CD14-positive monocyte (primary cell): ENCODE results near the gene TUT7. TPM values are rescaled to one million over a fixed set of nuclear protein-coding genes. Genes with fewer than 3 reads are reported as not detected.

ENCODE experiments used
- DNase-seq, 3 donors: peaks; one replicate each; pipeline ENCODE4 v3.0.0-alpha.2; 2011 to 2022
- H2AFZ ChIP-seq: 2 replicates; pipeline ENCODE4 v1.6.0; 2012; ENCODE audit warnings: mild to moderate bottlenecking, low read depth, low read length, inconsistent platforms; ENCODE audit not compliant: insufficient read depth, poor library complexity, severe bottlenecking
- H3K27ac ChIP-seq, 2 donors: 1 replicate in 1 of 2; 2 replicates in 1 of 2; pipeline ENCODE4 v1.5.1; 2012 to 2013; ENCODE audit warnings: low read length in 2 of 2, control low read depth in 1 of 2, inconsistent platforms in 1 of 2, low read depth in 1 of 2, mild to moderate bottlenecking in 1 of 2
- H3K27me3 ChIP-seq, 2 donors: one replicate each; pipeline versions ENCODE4 v1.6.0 to v1.6.1; 2011 to 2013; ENCODE audit warnings: low read length in 2 of 2; ENCODE audit not compliant: control insufficient read depth in 2 of 2, insufficient read depth in 2 of 2
- H3K36me3 ChIP-seq, 2 donors: replicated peaks in 1 of 2; 1 replicate in 1 of 2; 2 replicates in 1 of 2; pipeline versions ENCODE4 v1.5.1 to v1.6.1; 2012 to 2013; ENCODE audit warnings: low read length in 2 of 2, control low read depth in 1 of 2, inconsistent platforms in 1 of 2, mild to moderate bottlenecking in 1 of 2; ENCODE audit not compliant: insufficient read depth in 2 of 2, control insufficient read depth in 1 of 2
- H3K4me1 ChIP-seq, 2 donors: 1 replicate in 1 of 2; 2 replicates in 1 of 2; pipeline versions ENCODE4 v1.5.1 to v1.6.1; 2012 to 2013; ENCODE audit warnings: low read length in 2 of 2, control low read depth in 1 of 2, inconsistent platforms in 1 of 2, mild to moderate bottlenecking in 1 of 2, moderate library complexity in 1 of 2; ENCODE audit not compliant: insufficient read depth in 2 of 2, control insufficient read depth in 1 of 2
- H3K4me2 ChIP-seq: replicated peaks from 2 replicates; pipeline ENCODE3; 2012; ENCODE audit warnings: low read length, moderate library complexity, mild to moderate bottlenecking; ENCODE audit not compliant: poor library complexity, severe bottlenecking; ENCODE audit errors: extremely low read depth
- H3K4me3 ChIP-seq, 3 experiments: fragments of 200-600 bp in 1 of 3; sonication (generic) in 1 of 3; replicated peaks in 1 of 3; 1 replicate in 2 of 3; 2 replicates in 1 of 3; pipeline ENCODE4 v1.5.1; 2011 to 2013; ENCODE audit warnings: low read length in 3 of 3, mild to moderate bottlenecking in 3 of 3, control low read depth in 2 of 3, low read depth in 2 of 3, inconsistent platforms in 1 of 3, moderate library complexity in 1 of 3
- H3K79me2 ChIP-seq: 2 replicates; pipeline ENCODE4 v1.6.0; 2012; ENCODE audit warnings: mild to moderate bottlenecking, control low read depth, inconsistent platforms, low read length, moderate library complexity; ENCODE audit not compliant: insufficient read depth
- H3K9ac ChIP-seq: 2 replicates; pipeline ENCODE4 v1.6.0; 2017; ENCODE audit warnings: low read length, mild to moderate bottlenecking; ENCODE audit not compliant: insufficient read depth, poor library complexity, severe bottlenecking
- H3K9me3 ChIP-seq, 2 donors: replicated peaks in 1 of 2; 1 replicate in 1 of 2; 2 replicates in 1 of 2; pipeline versions ENCODE4 v1.5.1 to v1.6.1; 2012 to 2013; ENCODE audit warnings: low read length in 2 of 2, control low read depth in 1 of 2; ENCODE audit not compliant: control insufficient read depth in 1 of 2, insufficient read depth in 1 of 2
- H4K20me1 ChIP-seq: 2 replicates; pipeline ENCODE4 v1.6.0; 2012; ENCODE audit warnings: mild to moderate bottlenecking, low read length, control low read depth, moderate library complexity; ENCODE audit not compliant: insufficient read depth
- H3K27ac Mint-ChIP-seq, 7 donors: one replicate each; pipeline ENCODE4 v1.8.0; 2020; ENCODE audit warnings: mild to moderate bottlenecking in 7 of 7, mixed read lengths in 7 of 7, moderate library complexity in 6 of 7, inconsistent platforms in 2 of 7
- H3K27me3 Mint-ChIP-seq, 3 donors: one replicate each; pipeline ENCODE4 v1.8.0; 2021 to 2022; ENCODE audit warnings: low read depth in 3 of 3, mild to moderate bottlenecking in 3 of 3, mixed read lengths in 3 of 3, moderate library complexity in 3 of 3, inconsistent platforms in 1 of 3
- H3K36me3 Mint-ChIP-seq, 2 donors: one replicate each; pipeline ENCODE4 v1.8.0; 2020; ENCODE audit warnings: mixed read lengths in 2 of 2, inconsistent platforms in 1 of 2, mild to moderate bottlenecking in 1 of 2
- H3K4me1 Mint-ChIP-seq: one replicate; pipeline ENCODE4 v1.8.0; 2020; ENCODE audit warnings: mild to moderate bottlenecking, mixed read lengths
- H3K4me3 Mint-ChIP-seq, 2 donors: one replicate each; pipeline ENCODE4 v1.8.0; 2020; ENCODE audit warnings: mild to moderate bottlenecking in 2 of 2, mixed read lengths in 2 of 2, moderate library complexity in 1 of 2
- H3K9me3 Mint-ChIP-seq, 7 donors: one replicate each; pipeline ENCODE4 v1.8.0; 2020 to 2022; ENCODE audit warnings: mixed read lengths in 7 of 7, mild to moderate bottlenecking in 6 of 7, moderate library complexity in 6 of 7, inconsistent platforms in 2 of 7
- CTCF ChIP-seq: fragments of 200-600 bp; IDR thresholded peaks from one replicate; pipeline ENCODE4 v1.8.0; 2022; ENCODE audit warnings: antibody characterized with exemption, mild to moderate bottlenecking
- WGBS: methylation state at CpG from one replicate; pipeline ENCODE4 v1.1.5; 2013; ENCODE audit warnings: missing lambda C conversion rate; ENCODE audit not compliant: insufficient coverage; 5-methylcytosine and 5-hydroxymethylcytosine counted together
- intact Hi-C, 2 donors: fragments of 100-400 bp; cut with micrococcal nuclease; formaldehyde crosslinking; loops; one replicate each; pipeline versions ENCODE4 v1.15.0 to v1.15.1; 2023
- polyA plus RNA-seq, 3 donors: library from polyadenylated mRNA; depleted of rRNA in 1 of 3; unstranded in 2 of 3; stranded (reverse) in 1 of 3; fragments of 300-500 nt in 2 of 3; fragments of >200 nt in 1 of 3; fragmentation: Illumina TruSeq in 2 of 3; gene quantifications; 1 replicate in 2 of 3; 2 replicates in 1 of 3; pipeline ENCODE4 v1.2.3, GENCODE V29; 2012 to 2021

Gene TUT7
- polyA plus RNA-seq, 3 donors = 14.2 to 51.6 (median 27.9) TPM

GRCh38 chr9:86250123-86250522, 104.1 kb downstream of the TUT7 start:
- Histone ChIP-seq H3K4me3 (no peak overlapping the region), H4K20me1 (no peaks in the 10 kb centered on the region), H3K4me2 (no peak overlapping the region), H3K9me3 (peaks cover 11 to 16% of the 10 kb centered on the region in 2 donors), H3K9ac (no peak overlapping the region), H3K4me1 (no peaks in the 10 kb centered on the region), H3K27ac (no peak overlapping the region), H3K27me3 (no peaks in the 10 kb centered on the region), H2AFZ (no peak overlapping the region), H3K79me2 (no peaks in the 10 kb centered on the region), H3K36me3 (no peaks in the 10 kb centered on the region)
- H3K9me3 Mint-ChIP-seq = peaks cover 8 to 29% (median 16%) of the 10 kb centered on the region in 7 donors
- no peaks in the 10 kb centered on the region for H3K36me3 Mint-ChIP-seq
- no peaks in the 10 kb centered on the region for H3K4me1 Mint-ChIP-seq
- peaks cover 0 to 3% (median 0%) of the 10 kb centered on the region in 3 donors for H3K27me3 Mint-ChIP-seq
- no peak for TF ChIP-seq CTCF
- H3K27ac Mint-ChIP-seq = no peak overlapping the region
- DNase-seq = no peak
- no peak overlapping the region for H3K4me3 Mint-ChIP-seq
- intact Hi-C loops = no loop called here

GRCh38 chr9:86248746-86249145, 105.5 kb downstream of the TUT7 start:
- TF ChIP-seq CTCF = no peak
- intact Hi-C loops = no loop called here

More at GRCh38 chr9:86248746-86249145, 105.5 kb downstream of the TUT7 start:
- Histone ChIP-seq H3K9ac (no peak overlapping the region), H3K27me3 (no peaks in the 10 kb centered on the region), H3K27ac (no peak overlapping the region), H3K36me3 (no peaks in the 10 kb centered on the region), H3K79me2 (no peaks in the 10 kb centered on the region), H3K4me3 (no peak overlapping the region), H3K9me3 (peaks cover 10 to 16% of the 10 kb centered on the region in 2 donors), H2AFZ (no peak overlapping the region), H4K20me1 (no peaks in the 10 kb centered on the region), H3K4me1 (no peaks in the 10 kb centered on the region), H3K4me2 (no peak overlapping the region)
- Mint-ChIP-seq H3K4me3 (no peak overlapping the region), H3K9me3 (peaks cover 6 to 25% (median 14%) of the 10 kb centered on the region in 7 donors), H3K27me3 (peaks cover 0 to 3% (median 0%) of the 10 kb centered on the region in 3 donors), H3K36me3 (no peaks in the 10 kb centered on the region), H3K27ac (no peak overlapping the region), H3K4me1 (no peaks in the 10 kb centered on the region)
- WGBS = no CpG with 5 or more reads among the region's 4 CpGs
- DNase-seq = no peak
